HG02970 (cell line): ENCODE results near the gene RPS6KB1.
"Not testable (repeated sequence)": the region's sequence is repeated elsewhere in the genome, so short reads cannot be mapped to it uniquely, and the experiment has no call there.

Experiments used
- ATAC-seq: cut with Tn5 transposase; IDR thresholded peaks from one replicate; pipeline ENCODE4 v1.9.1; 2021; ENCODE audit warnings: mild to moderate bottlenecking, moderate library complexity, moderate number of reproducible peaks; ENCODE audit not compliant: unreplicated experiment, low FRiP score

Gene RPS6KB1

DNA sequence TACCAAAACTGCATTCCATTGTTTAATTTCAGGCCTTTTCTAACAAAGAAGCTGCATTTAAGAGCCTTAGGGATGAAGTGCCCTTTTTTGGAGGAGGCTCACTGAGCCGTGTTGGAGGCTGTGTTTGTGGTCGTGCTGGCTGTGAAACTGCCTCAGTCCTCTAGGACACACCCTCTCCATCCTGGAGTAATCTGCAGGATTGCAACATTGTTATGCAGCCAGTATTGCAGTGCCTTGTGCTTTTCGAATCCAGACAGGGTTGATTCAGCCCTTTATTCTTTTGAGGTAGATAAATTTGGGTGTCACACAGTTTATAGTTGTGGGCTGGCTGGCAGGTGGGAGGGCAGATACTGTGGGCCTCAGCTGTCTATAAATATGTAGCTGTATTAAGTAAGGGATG is 37.8 kb downstream of the RPS6KB1 start:
- ATAC-seq, result not testable (repeated sequence)

DNA sequence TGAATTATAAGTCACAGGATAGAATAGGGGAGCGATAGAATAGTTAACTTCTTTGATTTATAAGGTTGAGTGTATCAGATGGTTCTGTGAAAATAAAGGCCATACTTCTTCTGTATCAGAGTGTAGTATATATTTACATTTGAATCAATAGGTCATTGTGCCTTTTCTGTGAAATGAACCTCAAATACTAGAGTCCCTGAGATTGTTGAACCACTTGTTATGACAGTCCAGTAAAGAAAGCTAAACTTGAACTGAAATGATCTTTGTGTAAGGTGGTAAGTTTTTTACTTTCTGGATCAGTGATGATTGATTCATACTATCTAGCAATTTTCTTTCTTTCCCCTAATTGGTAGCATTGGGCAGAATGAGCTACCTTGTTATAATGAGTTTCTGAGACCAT is 40.4 kb downstream of the RPS6KB1 start:
- not testable (repeated sequence) for ATAC-seq

DNA sequence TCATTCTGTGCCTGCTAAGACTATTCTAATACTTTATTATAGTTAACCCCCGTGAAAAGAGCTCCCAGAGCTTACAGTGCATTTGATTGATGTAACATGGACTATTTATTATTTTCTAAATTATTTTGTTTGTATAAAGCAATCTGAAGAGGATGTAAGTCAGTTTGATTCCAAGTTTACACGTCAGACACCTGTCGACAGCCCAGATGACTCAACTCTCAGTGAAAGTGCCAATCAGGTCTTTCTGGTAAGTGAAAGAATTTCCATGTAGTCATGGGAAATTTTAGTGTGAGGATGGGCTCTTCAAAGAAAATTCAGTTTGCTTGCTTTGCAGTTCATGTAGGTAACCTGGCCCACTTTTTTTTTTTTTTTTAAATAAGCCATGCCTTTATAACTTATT is 47.8 kb downstream of the RPS6KB1 start:
- ATAC-seq, result not testable (repeated sequence)

DNA sequence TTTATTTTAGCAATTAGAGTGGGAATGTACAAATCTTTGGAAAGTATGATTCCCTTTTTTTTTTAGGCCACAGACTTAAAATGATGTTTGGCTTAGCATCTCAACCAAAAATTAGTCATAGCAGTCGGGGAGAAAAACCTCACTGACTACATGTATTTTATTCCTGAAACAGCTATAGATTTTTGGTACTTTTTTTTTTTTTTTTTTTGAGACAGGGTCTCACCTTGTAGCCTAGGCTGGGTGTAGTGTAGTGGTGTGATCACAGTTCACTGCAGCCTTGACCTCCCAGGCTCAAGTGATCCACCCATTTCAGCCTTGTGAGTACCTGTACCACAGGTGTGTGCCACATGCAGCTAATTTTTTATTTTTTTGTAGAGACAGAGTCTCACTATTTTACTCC is 48.2 kb downstream of the RPS6KB1 start:
- no peak for ATAC-seq

DNA sequence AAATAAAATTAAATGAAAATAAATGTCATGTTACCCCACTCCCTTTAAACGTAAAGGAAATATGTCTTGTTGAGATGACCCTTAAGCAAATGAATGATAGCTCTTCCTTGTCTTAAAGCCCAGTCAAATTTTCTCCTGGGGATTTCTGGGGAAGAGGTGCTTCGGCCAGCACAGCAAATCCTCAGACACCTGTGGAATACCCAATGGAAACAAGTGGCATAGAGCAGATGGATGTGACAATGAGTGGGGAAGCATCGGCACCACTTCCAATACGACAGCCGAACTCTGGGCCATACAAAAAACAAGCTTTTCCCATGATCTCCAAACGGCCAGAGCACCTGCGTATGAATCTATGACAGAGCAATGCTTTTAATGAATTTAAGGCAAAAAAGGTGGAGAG is 53.5 kb downstream of the RPS6KB1 start:
- ATAC-seq, result not testable (repeated sequence)

DNA sequence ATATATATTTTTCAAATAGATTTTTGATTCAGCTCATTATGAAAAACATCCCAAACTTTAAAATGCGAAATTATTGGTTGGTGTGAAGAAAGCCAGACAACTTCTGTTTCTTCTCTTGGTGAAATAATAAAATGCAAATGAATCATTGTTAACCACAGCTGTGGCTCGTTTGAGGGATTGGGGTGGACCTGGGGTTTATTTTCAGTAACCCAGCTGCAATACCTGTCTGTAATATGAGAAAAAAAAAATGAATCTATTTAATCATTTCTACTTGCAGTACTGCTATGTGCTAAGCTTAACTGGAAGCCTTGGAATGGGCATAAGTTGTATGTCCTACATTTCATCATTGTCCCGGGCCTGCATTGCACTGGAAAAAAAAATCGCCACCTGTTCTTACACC is 54.4 kb downstream of the RPS6KB1 start:
- not testable (repeated sequence) for ATAC-seq

DNA sequence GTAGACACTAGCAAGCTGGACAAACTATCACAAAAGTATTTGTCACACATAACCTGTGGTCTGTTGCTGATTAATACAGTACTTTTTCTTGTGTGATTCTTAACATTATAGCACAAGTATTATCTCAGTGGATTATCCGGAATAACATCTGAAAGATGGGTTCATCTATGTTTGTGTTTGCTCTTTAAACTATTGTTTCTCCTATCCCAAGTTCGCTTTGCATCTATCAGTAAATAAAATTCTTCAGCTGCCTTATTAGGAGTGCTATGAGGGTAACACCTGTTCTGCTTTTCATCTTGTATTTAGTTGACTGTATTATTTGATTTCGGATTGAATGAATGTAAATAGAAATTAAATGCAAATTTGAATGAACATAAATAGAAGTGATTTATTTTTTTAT is 57.1 kb downstream of the RPS6KB1 start:
- no peak for ATAC-seq

DNA sequence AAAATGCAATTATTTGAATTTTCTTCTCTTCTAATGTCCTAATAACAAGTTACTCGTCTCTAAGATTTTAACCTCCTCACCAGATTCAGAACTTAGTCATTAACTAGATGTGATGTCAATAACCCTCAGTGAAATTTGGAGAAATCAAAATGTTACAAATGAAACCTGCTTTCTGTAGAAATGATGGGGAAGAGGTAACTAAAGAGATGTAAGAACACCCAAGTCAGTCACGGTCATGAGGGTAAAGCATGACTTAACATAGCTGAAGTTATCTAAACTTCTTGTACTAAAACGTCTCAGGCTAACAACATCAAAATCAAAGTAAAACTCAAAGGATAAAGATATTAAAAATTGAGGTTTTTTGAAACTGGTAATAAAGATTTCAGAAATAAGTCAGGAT is 61.9 kb downstream of the RPS6KB1 start:
- no peak for ATAC-seq

DNA sequence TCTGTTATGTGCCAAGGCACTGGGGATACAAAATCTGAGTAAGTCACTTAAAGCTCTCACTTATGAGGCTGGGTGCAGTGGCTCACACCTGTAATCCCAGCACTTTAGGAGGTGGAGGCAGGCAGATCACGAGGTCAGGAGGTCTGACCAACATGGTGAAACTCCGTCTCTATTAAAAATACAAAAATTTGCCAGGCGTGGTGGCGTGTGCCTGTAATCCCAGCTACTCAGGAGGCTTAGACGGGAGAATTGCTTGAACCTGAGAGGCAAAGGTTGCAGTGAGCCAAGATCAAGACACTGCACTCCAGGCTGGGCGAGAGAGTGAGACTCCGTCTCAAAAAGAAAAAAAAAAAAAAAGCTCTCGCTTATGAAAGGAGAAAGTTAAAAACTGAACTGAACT is 66.7 kb downstream of the RPS6KB1 start:
- not testable (repeated sequence) for ATAC-seq

DNA sequence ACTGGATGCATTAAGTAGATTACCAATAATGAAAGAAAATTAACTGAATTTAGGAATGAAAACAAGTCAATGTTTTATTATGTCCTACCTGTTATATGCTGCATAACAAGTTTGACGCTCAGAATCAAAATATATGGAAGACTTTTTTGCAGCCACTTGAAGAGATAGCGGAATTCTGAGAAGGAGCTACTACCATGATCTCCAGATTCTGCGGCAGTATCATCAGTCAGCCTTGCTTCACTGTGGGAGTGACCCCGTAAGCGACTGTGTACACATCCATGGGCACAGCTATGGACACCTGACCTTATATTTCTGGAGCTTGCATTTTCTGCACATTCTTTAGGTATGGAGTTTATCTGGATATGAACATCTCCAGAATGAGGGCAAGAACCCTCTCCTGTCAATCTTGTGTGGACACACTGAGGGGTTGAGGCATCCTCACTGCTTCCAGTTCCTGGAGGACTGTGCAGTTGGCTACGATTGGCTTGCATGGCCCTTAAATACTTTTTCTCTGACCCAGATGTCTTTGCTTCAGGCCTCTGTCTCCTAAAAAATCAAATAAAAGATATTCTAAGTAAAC is 69.9 kb downstream of the RPS6KB1 start:
- no peak for ATAC-seq

DNA sequence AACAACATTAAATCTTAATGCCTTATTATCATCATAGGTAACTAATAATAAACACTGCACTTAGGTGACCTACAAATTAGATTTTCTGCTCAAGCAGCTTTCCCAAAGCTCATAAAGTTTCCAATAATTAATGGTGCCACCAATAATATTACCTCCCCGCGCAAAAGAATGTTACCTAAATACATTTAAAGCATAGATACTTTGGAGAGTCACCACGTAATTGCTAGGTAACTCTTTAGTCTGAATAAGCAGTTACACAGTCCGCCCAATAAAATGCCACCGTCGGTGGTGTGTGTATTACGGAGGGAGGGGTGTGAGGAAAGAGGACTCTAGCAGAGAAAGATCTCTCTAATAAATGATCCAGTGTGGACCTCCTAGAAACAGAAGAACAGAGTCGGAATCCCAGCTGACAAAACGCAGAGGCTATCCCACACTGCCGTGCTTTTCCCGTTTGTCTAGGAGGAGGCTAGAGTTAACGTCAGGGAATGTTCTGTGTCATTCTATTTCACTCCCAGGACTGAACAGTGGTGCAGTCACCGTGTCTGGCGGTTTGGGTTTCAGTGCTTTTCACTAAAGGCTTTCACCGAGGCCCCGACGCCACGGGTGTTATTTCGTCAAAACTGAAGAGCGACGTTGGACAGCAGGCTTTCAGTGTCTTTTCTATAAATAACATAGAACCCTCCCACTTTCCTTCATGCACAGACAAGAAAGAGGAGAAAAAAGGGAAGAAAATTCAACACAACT is 71.0 kb downstream of the RPS6KB1 start:
- ATAC-seq, result peak; percentile 15

DNA sequence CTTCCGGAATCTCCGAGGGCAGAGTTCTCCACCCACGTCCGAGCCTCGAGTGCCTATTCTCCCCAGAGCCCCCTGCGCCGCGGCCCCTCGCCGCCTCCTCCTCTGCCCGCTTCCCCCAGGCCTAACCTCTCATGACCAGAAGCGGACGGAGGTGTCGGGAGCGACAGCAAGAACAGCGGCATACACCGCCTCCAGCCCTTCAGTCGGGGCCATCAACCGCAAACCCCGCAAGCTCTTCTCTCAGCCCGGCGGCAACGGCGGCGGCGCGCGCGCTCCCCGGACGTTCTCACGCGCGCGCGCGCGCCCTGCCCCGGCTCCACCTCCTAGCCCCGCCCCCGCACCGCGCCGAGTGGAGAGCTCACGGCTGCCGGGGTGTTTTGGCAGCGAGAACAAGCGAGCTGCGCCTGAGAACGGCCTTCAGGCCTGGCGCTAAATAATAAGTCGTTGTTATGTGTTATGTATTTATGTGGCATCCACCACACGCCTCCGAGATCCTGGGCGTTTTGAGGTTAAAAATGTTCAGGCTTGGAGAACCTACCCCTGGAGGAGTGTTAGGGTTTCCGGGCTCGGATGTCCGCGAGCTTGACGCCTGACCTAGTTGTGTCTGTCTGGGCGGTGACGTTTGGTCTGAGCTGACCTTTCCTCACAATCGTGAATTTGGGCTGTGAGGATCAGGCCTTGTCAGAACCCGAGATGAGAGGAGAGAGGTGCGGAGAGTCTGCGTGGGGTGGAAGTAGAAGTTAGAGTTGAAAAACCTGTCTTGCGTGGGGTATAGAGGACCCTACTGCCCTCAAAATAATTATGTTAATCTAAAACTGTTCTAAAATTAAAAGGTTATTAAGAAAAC is 71.8 kb downstream of the RPS6KB1 start, which contains the start of gene RNFT1:
RNFT1 (minus strand) TSS at position 259 of the 847 bp plus-strand sequence; CDS start at position 182, 77 bp downstream.
- ATAC-seq, result peak; percentile 87

DNA sequence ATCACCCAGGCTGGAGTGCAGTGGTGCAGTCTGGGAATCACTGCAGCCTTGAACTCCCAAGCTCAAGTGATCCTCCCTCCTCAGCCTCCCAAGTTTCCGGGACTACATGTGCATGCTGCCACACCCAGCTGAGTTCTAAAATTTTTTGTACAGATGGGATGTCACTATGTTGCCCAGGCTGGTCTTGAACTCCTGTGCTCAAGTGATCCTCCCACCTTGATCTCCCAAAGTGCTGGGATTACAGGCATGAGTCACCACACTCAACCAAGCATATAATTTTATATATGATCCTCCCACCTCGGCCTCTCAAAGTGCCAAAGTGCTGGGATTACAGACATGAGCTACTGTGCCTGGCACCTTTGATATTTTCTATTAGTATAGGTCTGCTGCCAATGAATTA is 78.8 kb downstream of the RPS6KB1 start:
- not testable (repeated sequence) for ATAC-seq

DNA sequence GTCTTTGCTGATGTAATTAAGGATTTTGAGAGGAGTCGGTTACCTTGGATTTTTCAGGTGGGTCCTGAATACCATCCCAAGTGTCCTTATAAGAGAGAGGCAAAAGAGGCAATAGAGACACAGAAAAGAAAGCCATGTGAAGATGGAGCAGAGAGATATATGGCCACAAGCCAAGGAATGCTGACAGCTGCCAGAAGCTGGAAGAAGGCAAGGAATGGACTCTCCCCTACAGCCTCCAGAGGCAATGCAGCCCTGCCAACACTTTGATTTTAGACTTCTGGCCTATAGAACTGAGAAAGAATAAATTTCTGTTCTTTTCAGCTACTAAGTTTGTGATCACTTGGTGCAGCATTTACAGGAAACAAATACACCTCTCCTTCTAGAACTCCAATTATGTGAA is 79.9 kb downstream of the RPS6KB1 start:
- ATAC-seq, result no peak

DNA sequence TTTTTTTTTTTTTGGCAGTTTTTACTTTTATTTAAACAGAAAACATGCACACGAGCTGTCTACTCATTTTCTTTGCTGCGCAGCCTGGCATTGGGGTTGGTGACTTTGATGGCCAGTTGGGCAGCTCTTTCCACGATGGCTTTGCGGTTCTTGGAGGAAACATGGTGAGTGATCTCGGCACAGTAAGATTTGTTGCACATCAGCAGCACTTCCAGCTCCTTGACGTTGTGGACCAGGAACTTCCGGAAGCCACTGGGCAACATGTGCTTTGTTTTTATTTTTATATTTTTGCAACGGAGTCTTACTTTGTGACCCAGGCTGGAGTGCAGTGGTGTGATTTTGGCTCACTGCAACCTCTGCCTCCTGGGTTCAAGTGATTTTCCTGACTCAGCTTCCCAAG is 80.6 kb downstream of the RPS6KB1 start:
- ATAC-seq, result not testable (repeated sequence)

DNA sequence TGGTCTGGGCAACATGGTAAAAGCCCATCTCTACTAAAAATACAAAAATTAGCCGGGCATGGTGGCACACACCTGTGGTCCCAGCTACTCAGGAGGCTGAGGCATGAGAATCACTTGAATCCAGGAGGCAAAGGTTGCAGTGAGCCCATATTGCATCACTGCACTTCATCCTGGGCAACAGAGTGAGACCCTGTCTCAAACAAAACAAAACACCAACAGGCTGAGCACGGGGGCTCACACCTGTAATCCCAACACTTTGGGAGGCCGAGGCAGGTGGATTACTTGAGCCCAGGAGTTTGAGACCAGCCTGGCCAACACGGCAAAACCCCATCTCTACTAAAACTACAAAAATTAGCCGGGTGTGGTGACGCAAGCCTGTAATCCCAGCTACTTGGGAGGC is 82.2 kb downstream of the RPS6KB1 start:
- not testable (repeated sequence) for ATAC-seq

DNA sequence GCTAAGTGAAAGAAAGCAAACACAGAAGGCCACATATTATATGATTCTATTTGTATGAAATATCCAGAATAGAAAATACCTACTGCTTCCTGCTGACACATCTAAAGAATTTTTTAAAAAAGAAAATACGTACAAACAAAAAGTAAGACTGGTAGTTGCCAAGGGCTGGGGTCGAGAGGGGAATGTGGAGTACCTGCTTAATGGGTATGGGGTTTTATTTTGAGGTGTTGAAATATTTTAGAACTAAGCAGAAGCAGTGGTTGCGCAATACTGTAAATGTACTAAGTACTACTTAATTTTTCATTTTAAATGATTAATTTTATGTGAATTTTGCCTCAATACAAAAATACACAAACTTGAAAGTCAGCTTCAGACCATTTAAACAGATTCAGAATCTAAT is 103.7 kb downstream of the RPS6KB1 start:
- not testable (repeated sequence) for ATAC-seq
